OCI-LY7 (cell line): ENCODE data around the gene HRH2. TPM values are rescaled to one million over a fixed set of nuclear protein-coding genes. Genes with fewer than 3 reads are reported as not detected.

Experiments
- BruUV-seq: library from RNA; stranded (reverse); fragments of 400-500 nt; replicated peaks from 2 replicates; lab custom pipeline; 2021; lab: Mats Ljungman, UMichigan
- CTCF ChIA-PET: fragments of 300-600 bp; sonication (Branson Sonifier 250); formaldehyde crosslinking; loops from one replicate; lab custom pipeline; 2022; ENCODE audit warnings: antibody characterized with exemption; ENCODE audit not compliant: unreplicated experiment; lab: Charles Lee
- POLR2A ChIA-PET: fragments of 300-600 bp; sonication (Branson Sonifier 250); formaldehyde crosslinking; loops from one replicate; lab custom pipeline; 2022; ENCODE audit warnings: antibody characterized with exemption; lab: Charles Lee
- DNase-seq: peaks from one replicate; pipeline ENCODE4 v3.0.0-alpha.2; 2015; ENCODE audit warnings: low spot score
- H2AFZ ChIP-seq: fragments of 200-600 bp; sonication (generic), shearing (Covaris generic); 2 replicates; pipeline ENCODE4 v1.6.1; 2014; ENCODE audit warnings: mild to moderate bottlenecking, antibody characterized with exemption, low read length, moderate library complexity
- H3K27ac ChIP-seq: fragments of 200-600 bp; sonication (generic); 2 replicates; pipeline ENCODE4 v1.5.1; 2014; ENCODE audit warnings: mixed run types, low read depth, mild to moderate bottlenecking, moderate library complexity, low read length, inconsistent platforms; ENCODE audit not compliant: poor library complexity, severe bottlenecking
- H3K36me3 ChIP-seq: fragments of 200-600 bp; sonication (generic); 2 replicates; pipeline ENCODE4 v1.6.1; 2014; ENCODE audit warnings: mild to moderate bottlenecking, antibody characterized with exemption, low read length, moderate library complexity, mixed read lengths; ENCODE audit not compliant: insufficient read depth
- H3K4me1 ChIP-seq: fragments of 200-600 bp; sonication (generic); 2 replicates; pipeline ENCODE4 v1.5.1; 2014; ENCODE audit warnings: mild to moderate bottlenecking, low read length; ENCODE audit not compliant: insufficient read depth, poor library complexity, severe bottlenecking
- H3K4me2 ChIP-seq: fragments of 200-600 bp; sonication (generic); 2 replicates; pipeline ENCODE4 v1.6.1; 2014; ENCODE audit warnings: mild to moderate bottlenecking, low read length
- H3K4me3 ChIP-seq: fragments of 200-600 bp; sonication (generic); 2 replicates; pipeline ENCODE4 v1.5.1; 2014; ENCODE audit warnings: mild to moderate bottlenecking, low read depth, low read length; ENCODE audit not compliant: poor library complexity, severe bottlenecking
- H3K79me2 ChIP-seq: fragments of 200-600 bp; sonication (generic); 2 replicates; pipeline ENCODE4 v1.6.1; 2016; ENCODE audit warnings: low read depth, mild to moderate bottlenecking, low read length, moderate library complexity, mixed read lengths; ENCODE audit not compliant: insufficient read depth
- H3K9me2 ChIP-seq: fragments of 200-600 bp; sonication (generic); 2 replicates; pipeline ENCODE4 v1.6.1; 2016; ENCODE audit warnings: mild to moderate bottlenecking, low read length, mixed read lengths; ENCODE audit not compliant: insufficient read depth
- H3K9me3 ChIP-seq: fragments of 200-600 bp; sonication (generic); 2 replicates; pipeline ENCODE4 v1.6.1; 2014; ENCODE audit warnings: mild to moderate bottlenecking, mixed run types, low read length, mixed read lengths
- H4K20me1 ChIP-seq: fragments of 200-600 bp; sonication (generic); 2 replicates; pipeline ENCODE4 v1.6.1; 2014; ENCODE audit warnings: mild to moderate bottlenecking, antibody characterized with exemption, low read length, moderate library complexity, mixed read lengths; ENCODE audit not compliant: insufficient read depth
- EZH2phosphoT487 ChIP-seq: fragments of 200-600 bp; sonication (generic); IDR thresholded peaks from 2 replicates; pipeline ENCODE4 v1.6.1; 2018; ENCODE audit warnings: low read depth, borderline replicate concordance, mild to moderate bottlenecking, mixed run types, antibody characterized with exemption, low read length, moderate library complexity, mixed read lengths
- intact Hi-C: fragments of 100-400 bp; cut with micrococcal nuclease; formaldehyde crosslinking; loops from one replicate; pipeline ENCODE4 v1.10.0; 2022; ENCODE audit not compliant: unreplicated experiment
- total RNA-seq, 2 experiments: library from RNA; depleted of rRNA in 1 of 2; stranded (reverse); fragments of >200 nt in 1 of 2; shearing (Covaris generic) in 1 of 2; gene quantifications; 2 replicates each; pipeline ENCODE4 v1.2.3, GENCODE V29; 2014 to 2022
- TF ChIP-seq, protein P1 (sequence below): fragments of 200-600 bp; sonication (generic); conservative IDR thresholded peaks from 2 replicates; pipeline ENCODE4 v1.5.1; 2014; ENCODE audit warnings: mild to moderate bottlenecking, antibody characterized with exemption, low read length, moderate library complexity, mixed read lengths

HRH2 gene
- total RNA-seq, 2 experiments from 2014 or later: not detected

DNA sequence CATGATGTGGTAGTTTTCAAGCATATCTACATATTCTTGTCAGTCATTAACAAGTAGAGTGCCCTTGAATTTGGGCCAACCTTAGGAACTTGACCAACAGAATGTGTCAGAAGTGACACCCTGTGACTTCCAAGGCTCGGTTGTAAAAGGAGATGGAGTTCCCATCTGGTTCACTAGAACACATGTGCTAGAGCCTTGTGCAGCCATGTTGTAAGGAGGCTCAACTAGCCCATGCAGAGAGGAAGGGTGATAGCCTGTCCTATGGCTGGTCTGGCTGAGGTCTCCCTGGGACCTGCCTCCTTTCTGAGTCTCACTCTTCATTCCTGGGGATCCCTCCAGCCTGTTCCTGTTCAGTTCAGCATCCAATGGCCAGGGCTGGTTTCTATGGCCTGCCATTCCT lies 28.1 kb upstream of the HRH2 start:
- intact Hi-C loops: no loop called here
- no peak overlapping the region for H2AFZ ChIP-seq

DNA sequence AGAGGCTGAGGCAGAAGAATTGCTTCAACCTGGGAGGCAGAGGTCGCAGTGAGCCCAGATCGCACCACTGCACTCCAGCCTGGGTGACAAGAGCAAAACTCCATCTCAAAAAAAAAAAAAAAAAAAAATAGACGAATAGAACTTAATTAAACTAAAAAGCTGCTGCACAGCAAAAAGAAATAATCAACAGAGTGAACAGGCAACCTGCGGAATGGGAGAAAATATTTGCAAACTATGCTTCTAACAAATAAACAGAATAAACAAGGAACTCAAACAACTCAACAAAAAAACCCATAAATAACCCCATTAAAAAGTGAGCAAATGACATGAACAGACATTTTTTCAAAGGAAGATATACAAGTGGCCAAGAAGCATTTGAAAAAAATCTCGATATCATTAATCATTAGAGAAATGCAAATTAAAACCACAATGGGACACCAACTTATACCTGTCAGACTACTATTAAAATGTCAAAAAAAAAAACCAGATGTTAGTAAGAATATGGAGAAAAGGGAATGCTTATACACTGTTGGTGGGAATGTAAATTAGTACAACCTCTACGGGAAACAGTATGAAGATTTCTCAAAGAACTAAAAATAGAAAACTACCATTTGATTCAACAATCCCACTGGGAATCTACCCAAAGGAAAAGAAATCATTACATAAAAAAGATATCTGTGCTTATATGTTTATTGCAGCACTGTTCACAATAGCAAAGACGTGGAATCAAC lies 21.9 kb upstream of the HRH2 start:
- Histone ChIP-seq H3K4me1 (no peaks in the 10 kb centered on the region), H3K4me2 (no peak overlapping the region)
- BruUV-seq: no TSS peak

More for the DNA sequence above, 28.1 kb upstream of the HRH2 start:
- Histone ChIP-seq H3K9me2 (no peaks in the 10 kb centered on the region), H3K36me3 (no peaks in the 10 kb centered on the region), H3K27ac (no peak overlapping the region), H3K4me3 (no peak overlapping the region), H3K79me2 (no peaks in the 10 kb centered on the region), H3K4me1 (no peaks in the 10 kb centered on the region), H3K4me2 (no peak overlapping the region), H3K9me3 (no peaks in the 10 kb centered on the region), H4K20me1 (no peaks in the 10 kb centered on the region)
- DNase-seq: no peak
- TF ChIP-seq EZH2phosphoT487: no peak
- TF ChIP-seq, protein P1, sequence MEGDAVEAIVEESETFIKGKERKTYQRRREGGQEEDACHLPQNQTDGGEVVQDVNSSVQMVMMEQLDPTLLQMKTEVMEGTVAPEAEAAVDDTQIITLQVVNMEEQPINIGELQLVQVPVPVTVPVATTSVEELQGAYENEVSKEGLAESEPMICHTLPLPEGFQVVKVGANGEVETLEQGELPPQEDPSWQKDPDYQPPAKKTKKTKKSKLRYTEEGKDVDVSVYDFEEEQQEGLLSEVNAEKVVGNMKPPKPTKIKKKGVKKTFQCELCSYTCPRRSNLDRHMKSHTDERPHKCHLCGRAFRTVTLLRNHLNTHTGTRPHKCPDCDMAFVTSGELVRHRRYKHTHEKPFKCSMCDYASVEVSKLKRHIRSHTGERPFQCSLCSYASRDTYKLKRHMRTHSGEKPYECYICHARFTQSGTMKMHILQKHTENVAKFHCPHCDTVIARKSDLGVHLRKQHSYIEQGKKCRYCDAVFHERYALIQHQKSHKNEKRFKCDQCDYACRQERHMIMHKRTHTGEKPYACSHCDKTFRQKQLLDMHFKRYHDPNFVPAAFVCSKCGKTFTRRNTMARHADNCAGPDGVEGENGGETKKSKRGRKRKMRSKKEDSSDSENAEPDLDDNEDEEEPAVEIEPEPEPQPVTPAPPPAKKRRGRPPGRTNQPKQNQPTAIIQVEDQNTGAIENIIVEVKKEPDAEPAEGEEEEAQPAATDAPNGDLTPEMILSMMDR: no peak
- CTCF ChIA-PET: no interaction called here
- POLR2A ChIA-PET: no interaction called here
- BruUV-seq: no TSS peak

More for the DNA sequence above, 21.9 kb upstream of the HRH2 start:
- POLR2A ChIA-PET: no interaction called here
- Histone ChIP-seq H4K20me1 (no peaks in the 10 kb centered on the region), H3K27ac (no peak overlapping the region), H3K4me3 (no peak overlapping the region), H2AFZ (no peak overlapping the region), H3K9me2 (no peaks in the 10 kb centered on the region), H3K79me2 (no peaks in the 10 kb centered on the region), H3K36me3 (no peaks in the 10 kb centered on the region), H3K9me3 (no peaks in the 10 kb centered on the region)
- TF ChIP-seq EZH2phosphoT487: no peak
- TF ChIP-seq, protein P1: no peak
- no peak for DNase-seq
- intact Hi-C loops: no loop called here
- CTCF ChIA-PET: no interaction called here
